Medulla oblongata (tissue), 1 donor: ENCODE measurements around the gene NDUFB10.
A peak's percentile ranks its signal among the peaks of the same experiment; 100 is the strongest.
"Not testable (repeated sequence)": the region's sequence is repeated elsewhere in the genome, so short reads cannot be mapped to it uniquely, and the experiment has no call there.

Experiments used
- DNase-seq: peaks from one replicate; pipeline ENCODE4 v3.0.0-alpha.2; 2015; ENCODE audit errors: extremely low spot score

The NDUFB10 gene

DNA sequence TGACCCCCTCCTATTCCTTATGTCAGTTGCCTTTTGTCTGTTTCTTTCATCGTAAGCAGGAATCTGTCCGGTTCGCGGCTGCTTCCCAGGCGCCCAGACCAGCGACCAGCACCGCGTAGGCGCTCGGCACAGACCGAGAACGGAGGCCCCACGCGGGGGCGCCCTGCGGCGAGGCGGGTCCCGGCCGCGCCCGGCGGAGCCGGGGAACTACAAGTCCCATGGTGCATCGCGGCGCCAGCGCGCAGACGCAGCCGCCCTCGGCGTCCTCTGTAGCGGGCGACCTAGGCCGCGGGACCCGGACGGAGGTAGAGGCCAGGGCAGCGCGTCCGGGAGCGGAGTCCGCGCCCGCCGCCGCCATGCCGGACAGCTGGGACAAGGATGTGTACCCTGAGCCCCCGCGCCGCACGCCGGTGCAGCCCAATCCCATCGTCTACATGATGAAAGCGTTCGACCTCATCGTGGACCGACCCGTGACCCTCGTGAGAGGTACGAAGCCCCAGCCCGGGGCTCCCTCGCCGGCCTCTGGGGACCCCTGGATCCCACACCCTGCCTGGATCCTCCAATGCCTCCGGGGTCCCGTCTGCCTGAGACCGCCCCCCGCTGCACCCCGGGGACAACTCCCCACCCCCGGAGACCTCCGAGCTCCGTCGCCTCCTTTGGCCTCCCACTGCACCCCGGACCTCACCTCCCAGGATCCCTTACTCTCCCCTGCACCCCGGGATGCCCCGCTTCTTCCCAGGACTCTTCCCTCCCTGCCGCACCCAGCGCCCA lies at the start of gene NDUFB10:
TSS of gene NDUFB10 (plus strand) at position 270 of the 771 bp plus-strand sequence. CDS start at position 357, 87 bp downstream.
- DNase-seq = peak; percentile 88

DNA sequence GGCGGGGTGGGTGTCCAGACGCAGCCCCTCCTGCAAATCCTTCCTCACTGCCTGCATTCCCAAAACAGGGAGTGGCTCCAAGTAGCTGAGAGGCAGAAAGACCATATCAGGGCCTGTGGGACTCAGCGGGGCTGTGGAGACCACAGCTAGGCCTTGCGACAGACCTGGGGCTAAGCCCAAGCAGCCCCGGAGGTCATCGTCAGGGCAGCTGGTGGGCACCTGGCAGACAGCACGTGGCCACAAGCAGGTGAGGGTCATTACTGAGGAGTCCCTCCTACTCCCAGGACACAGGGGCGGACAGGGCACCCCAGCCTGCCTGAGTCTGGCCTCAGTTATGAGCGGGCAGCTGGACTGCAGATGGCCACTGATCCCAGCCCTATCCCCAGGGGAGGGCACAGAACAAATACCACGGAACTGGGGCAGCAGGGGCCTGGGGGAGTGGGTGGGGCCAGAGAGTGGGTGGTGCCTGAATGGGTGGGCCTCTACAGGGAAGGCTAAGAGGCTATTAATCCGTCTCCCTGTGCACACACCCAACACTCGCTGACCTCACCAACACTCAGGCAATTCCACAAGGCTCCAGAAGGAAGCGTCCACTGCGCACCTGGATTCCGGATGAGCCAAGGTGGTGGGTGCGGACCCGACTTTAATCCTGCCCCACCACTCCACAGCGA lies 49.6 kb upstream of the NDUFB10 start:
- no peak for DNase-seq

- DNase-seq = no peak
Measured at GRCh38 chr16:1911467-1912214, 47.7 kb upstream of the NDUFB10 start.

GRCh38 chr16:1912215-1912543 lies 47.2 kb upstream of the NDUFB10 start:
- DNase-seq = no peak

- no peak for DNase-seq
Measured at GRCh38 chr16:1913327-1914083, 45.8 kb upstream of the NDUFB10 start.

DNA sequence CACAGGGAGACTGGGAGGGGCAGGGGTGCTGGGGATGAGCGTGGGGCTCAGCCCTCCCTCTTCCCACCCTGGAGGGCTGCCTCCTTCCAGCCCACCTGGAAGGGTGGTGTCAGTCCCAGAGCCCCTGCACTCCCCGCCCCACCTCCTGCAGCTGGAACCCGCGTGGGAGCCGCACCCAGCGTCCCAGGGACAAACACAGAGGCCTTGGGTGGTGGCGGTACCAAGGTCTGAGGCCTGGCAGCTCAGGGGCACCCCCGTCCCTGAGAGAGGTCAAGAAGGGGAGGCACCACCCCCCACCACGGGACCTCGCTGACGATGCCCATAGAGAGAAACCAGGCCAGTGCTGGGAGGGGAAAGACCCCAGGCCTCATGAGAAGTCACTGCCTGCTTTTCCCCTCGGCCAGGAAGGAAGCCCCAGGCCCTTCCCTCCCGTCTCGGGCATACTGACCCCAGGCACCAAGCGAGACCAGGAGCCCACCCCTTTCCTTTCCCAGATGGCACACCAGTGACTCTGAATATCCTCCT lies 45.2 kb upstream of the NDUFB10 start:
- DNase-seq = no peak

GRCh38 chr16:1914988-1915387 lies 44.4 kb upstream of the NDUFB10 start:
- no peak for DNase-seq

- DNase-seq = no peak
Measured at GRCh38 chr16:1915732-1916639, 43.4 kb upstream of the NDUFB10 start.

DNA sequence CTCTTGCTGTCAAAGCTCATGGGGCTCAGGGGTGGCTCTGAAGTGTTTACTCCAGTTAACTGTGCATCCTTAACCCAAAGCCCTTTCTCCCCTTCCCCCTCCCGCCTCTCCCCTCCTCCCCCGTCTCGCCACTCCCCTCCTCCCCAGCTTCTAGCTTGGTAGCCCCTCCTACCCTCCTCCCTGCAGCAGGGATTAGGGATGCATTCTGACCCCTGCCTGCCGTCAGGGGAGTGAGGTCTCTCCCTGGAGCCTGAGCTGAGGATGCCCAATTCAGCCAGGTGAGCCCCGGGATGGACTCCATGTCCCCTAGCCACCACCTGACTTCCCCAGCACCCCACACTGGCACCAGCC lies 42.7 kb upstream of the NDUFB10 start:
- no peak for DNase-seq

GRCh38 chr16:1917056-1917664 lies 42.2 kb upstream of the NDUFB10 start:
- DNase-seq = no peak

GRCh38 chr16:1917665-1918350 lies 41.5 kb upstream of the NDUFB10 start:
- no peak for DNase-seq

DNA sequence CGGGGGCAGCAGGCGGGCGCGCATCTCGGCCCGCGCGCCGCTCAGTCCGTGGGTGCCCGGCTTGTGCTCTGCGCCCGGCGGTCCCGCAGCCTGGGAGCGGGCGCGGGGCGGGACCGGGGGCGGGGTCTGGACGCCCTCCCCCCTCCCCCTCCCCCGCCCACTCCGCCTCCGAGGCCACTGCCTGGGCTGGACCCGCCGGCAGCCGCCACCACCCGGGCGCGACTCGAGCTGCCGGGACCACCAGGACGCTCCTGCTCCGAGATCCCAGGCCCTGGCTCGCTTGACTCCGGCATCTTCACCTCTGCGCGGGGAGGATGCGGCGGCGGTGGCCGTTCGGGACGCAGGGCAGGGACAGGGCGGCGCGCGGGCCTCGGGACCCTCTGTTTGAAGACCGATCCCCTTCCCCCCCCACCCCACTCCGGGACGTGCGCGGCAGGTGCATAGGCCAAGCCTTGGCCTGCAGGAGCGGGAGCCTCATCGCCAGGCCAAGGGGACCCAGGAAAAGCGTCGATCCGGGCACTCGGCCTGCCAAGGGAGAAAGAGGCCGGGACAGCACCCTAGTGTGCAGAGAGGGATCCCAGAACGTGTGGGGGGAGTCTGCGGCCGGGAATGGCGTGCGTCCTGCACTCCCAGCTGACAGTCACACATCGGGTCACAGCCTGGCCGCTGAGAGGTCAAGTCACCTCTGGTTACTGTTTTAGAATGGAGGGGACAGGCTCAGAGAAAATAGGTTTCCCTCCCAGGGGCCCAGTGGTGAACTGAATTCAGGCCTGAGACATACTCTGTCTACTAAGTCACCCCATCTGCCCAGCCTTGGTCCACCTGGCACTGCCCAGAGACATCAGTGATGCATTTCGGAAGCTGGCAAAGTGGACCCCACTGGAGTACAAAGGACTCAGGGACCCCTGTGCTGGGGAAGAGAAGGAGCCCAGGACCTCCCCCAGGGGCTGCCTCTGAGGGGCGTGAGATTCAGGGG lies 40.7 kb upstream of the NDUFB10 start, which contains the start of gene HS3ST6:
TSS of gene HS3ST6 (minus strand) at position 65 of the 976 bp plus-strand sequence. CDS start 92 bp downstream, outside the sequence.
- DNase-seq = no peak

GRCh38 chr16:1919327-1919998 lies 39.9 kb upstream of the NDUFB10 start:
- DNase-seq = no peak

- not testable (repeated sequence) for DNase-seq
Measured at GRCh38 chr16:1920122-1920521, 39.2 kb upstream of the NDUFB10 start.

- no peak for DNase-seq
Measured at GRCh38 chr16:1920727-1921171, 38.6 kb upstream of the NDUFB10 start.

- DNase-seq = no peak
Measured at GRCh38 chr16:1922357-1922756, 37.0 kb upstream of the NDUFB10 start.

- DNase-seq = no peak
Measured at GRCh38 chr16:1923299-1924034, 35.9 kb upstream of the NDUFB10 start.
